Lower leg skin (tissue), 4 donors: ENCODE measurements around the gene MAMSTR. TPM values are rescaled to one million over a fixed set of nuclear protein-coding genes. Genes with fewer than 3 reads are reported as not detected.

ENCODE experiments used
- DNase-seq, 2 donors: peaks; one replicate each; pipeline ENCODE4 v3.0.0-alpha.2; 2019; ENCODE audit warnings: low spot score in 2 of 2
- H3K4me3 ChIP-seq: fragments of 200-600 bp; sonication (generic); 2 replicates; pipeline ENCODE4 v1.5.1; 2017; ENCODE audit warnings: mild to moderate bottlenecking, low read depth; ENCODE audit not compliant: poor library complexity, severe bottlenecking
- CTCF ChIP-seq, 3 donors: fragments of 450-650 bp; IDR thresholded peaks; one replicate each; pipeline ENCODE4 v1.5.1; 2016; ENCODE audit warnings: antibody characterized with exemption in 3 of 3, mild to moderate bottlenecking in 3 of 3, moderate library complexity in 2 of 3
- POLR2A ChIP-seq, 2 donors: fragments of 450-650 bp; IDR thresholded peaks; one replicate each; pipeline ENCODE4 v1.6.1; 2016 to 2017; ENCODE audit warnings: antibody characterized with exemption in 2 of 2, mild to moderate bottlenecking in 1 of 2, moderate library complexity in 1 of 2
- WGBS, 2 donors: methylation state at CpG; one replicate each; pipeline ENCODE4 v1.1.5; 2018; 5-methylcytosine and 5-hydroxymethylcytosine counted together
- intact Hi-C: fragments of 100-400 bp; cut with DNase I; formaldehyde crosslinking; loops from one replicate; pipeline ENCODE4 v1.15.0; 2023; ENCODE audit warnings: low total_unique reads
- total RNA-seq, 4 donors: library from RNA; depleted of rRNA; stranded (reverse); fragments of >200 nt; gene quantifications; one replicate each; pipeline ENCODE4 v1.1.0, GENCODE V29; 2016

The MAMSTR gene
- total RNA-seq, 4 donors from 2014 or later: 0.42 to 0.74 (median 0.63) TPM

- DNase-seq: no peak
- 29 to 42% methylated on average over 19 of the region's 19 CpGs for WGBS, 2 donors
- no peak for TF ChIP-seq CTCF (IDR thresholded peaks at IDR 0.05)
- no peak for TF ChIP-seq POLR2A (IDR thresholded peaks at IDR 0.05)
- intact Hi-C loops: no loop called here
- no peak overlapping the region for H3K4me3 ChIP-seq
These were observed 3.8 kb downstream of the MAMSTR start for GRCh38 chr19:48715681-48716171.

GRCh38 chr19:48714759-48715675 lies 4.5 kb downstream of the MAMSTR start:
- intact Hi-C loops: no loop called here
- DNase-seq: no peak
- TF ChIP-seq POLR2A (IDR thresholded peaks at IDR 0.05) (no peak), CTCF (IDR thresholded peaks at IDR 0.05) (no peak)

GRCh38 chr19:48713864-48714755 lies 5.4 kb downstream of the MAMSTR start:
- peak; percentile 98 to 100 for DNase-seq
- TF ChIP-seq CTCF (IDR thresholded peaks at IDR 0.05) (no peak), POLR2A (IDR thresholded peaks at IDR 0.05) (no peak)
- peak overlapping the region; percentile 30 for H3K4me3 ChIP-seq
- intact Hi-C loops: no loop called here
- 1% methylated on average over 62 to 63 of the region's 67 CpGs for WGBS, 2 donors

More at GRCh38 chr19:48714759-48715675, 4.5 kb downstream of the MAMSTR start:
- peak overlapping the region; percentile 15 for H3K4me3 ChIP-seq
- WGBS, 2 donors: 33 to 48% methylated on average over 23 to 26 of the region's 26 CpGs

GRCh38 chr19:48713041-48713863 lies 6.3 kb downstream of the MAMSTR start:
- intact Hi-C loops: no loop called here
- peak overlapping the region; percentile 30 for H3K4me3 ChIP-seq
- 33 to 39% methylated on average over 20 to 25 of the region's 25 CpGs for WGBS, 2 donors
- DNase-seq: no peak
- TF ChIP-seq POLR2A (IDR thresholded peaks at IDR 0.05) (no peak), CTCF (IDR thresholded peaks at IDR 0.05) (no peak)

GRCh38 chr19:48711106-48711662 lies 8.3 kb downstream of the MAMSTR start:
- intact Hi-C loops: no loop called here

More at GRCh38 chr19:48711106-48711662, 8.3 kb downstream of the MAMSTR start:
- DNase-seq: no peak
- TF ChIP-seq POLR2A (IDR thresholded peaks at IDR 0.05): no peak
- H3K4me3 ChIP-seq: no peak overlapping the region
- 86 to 95% methylated on average over 4 of the region's 4 CpGs for WGBS, 2 donors
